Hematopoietic multipotent progenitor cell treated with erythropoietin and hydrocortisone succinate and interleukin-3 and kit ligand, for 6 days (in vitro differentiated cells): ENCODE results near the gene ANXA5.

Source experiments
- DNase-seq: peaks from one replicate; pipeline ENCODE4 v3.0.0-alpha.2; 2015

The ANXA5 gene

GRCh38 chr4:121711263-121712000, 14.7 kb upstream of the ANXA5 start:
- DNase-seq: peak; percentile 34

GRCh38 chr4:121709766-121710405, 13.1 kb upstream of the ANXA5 start:
- no peak for DNase-seq

- DNase-seq: no peak
Measured at GRCh38 chr4:121707344-121707743, 10.6 kb upstream of the ANXA5 start.

GRCh38 chr4:121706595-121707021, 9.8 kb upstream of the ANXA5 start:
- DNase-seq: peak; percentile 24

GRCh38 chr4:121705521-121705920, 8.7 kb upstream of the ANXA5 start:
- DNase-seq: no peak

- no peak for DNase-seq
Measured at GRCh38 chr4:121702136-121702535, 5.4 kb upstream of the ANXA5 start.

GRCh38 chr4:121701263-121701662, 4.5 kb upstream of the ANXA5 start:
- no peak for DNase-seq

- DNase-seq: peak; percentile 11
Measured at GRCh38 chr4:121698236-121698671, 1.5 kb upstream of the ANXA5 start.

GRCh38 chr4:121697564-121697963, 784 bp upstream of the ANXA5 start:
- DNase-seq: peak; percentile 13

- DNase-seq: peak; percentile 47
Measured at GRCh38 chr4:121696170-121696580, 605 bp downstream of the ANXA5 start.

GRCh38 chr4:121693886-121694285, 2.9 kb downstream of the ANXA5 start:
- no peak for DNase-seq

GRCh38 chr4:121693450-121693849, 3.3 kb downstream of the ANXA5 start:
- no peak for DNase-seq

- DNase-seq: no peak
Measured at GRCh38 chr4:121692261-121692660, 4.5 kb downstream of the ANXA5 start.

- DNase-seq: no peak
Measured at GRCh38 chr4:121690001-121690400, 6.8 kb downstream of the ANXA5 start.

- DNase-seq: no peak
Measured at GRCh38 chr4:121688701-121689100, 8.1 kb downstream of the ANXA5 start.

GRCh38 chr4:121688261-121688660, 8.5 kb downstream of the ANXA5 start:
- no peak for DNase-seq

GRCh38 chr4:121686255-121686654, 10.5 kb downstream of the ANXA5 start:
- no peak for DNase-seq

GRCh38 chr4:121685257-121685656, 11.5 kb downstream of the ANXA5 start:
- DNase-seq: no peak

- DNase-seq: no peak
Measured at GRCh38 chr4:121684561-121684960, 12.2 kb downstream of the ANXA5 start.

GRCh38 chr4:121684016-121684415, 12.8 kb downstream of the ANXA5 start:
- no peak for DNase-seq

GRCh38 chr4:121680571-121680970, 16.2 kb downstream of the ANXA5 start:
- DNase-seq: no peak

- DNase-seq: no peak
Measured at GRCh38 chr4:121679951-121680350, 16.8 kb downstream of the ANXA5 start.

- no peak for DNase-seq
Measured at GRCh38 chr4:121679267-121679666, 17.5 kb downstream of the ANXA5 start.

GRCh38 chr4:121677524-121677923, 19.3 kb downstream of the ANXA5 start:
- no peak for DNase-seq
